Ascending aorta (tissue), 2 donors: Measurements from ENCODE around the gene ZC3H4. TPM values are rescaled to one million over a fixed set of nuclear protein-coding genes. Genes with fewer than 3 reads are reported as not detected.
A peak's percentile ranks its signal among the peaks of the same experiment; 100 is the strongest.

ENCODE experiments used
- DNase-seq, 2 donors: peaks; one replicate each; pipeline ENCODE4 v3.0.0-alpha.2; 2019; ENCODE audit warnings: low spot score in 2 of 2
- H3K27ac ChIP-seq, 2 donors: fragments of 200-600 bp; sonication (generic); one replicate each; pipeline ENCODE4 v1.5.1; 2016 to 2017; ENCODE audit warnings: mild to moderate bottlenecking in 1 of 2
- H3K27me3 ChIP-seq: fragments of 200-600 bp; sonication (generic); one replicate; pipeline ENCODE4 v1.5.1; 2017
- H3K36me3 ChIP-seq, 2 donors: fragments of 200-600 bp; sonication (generic); one replicate each; pipeline ENCODE4 v1.5.1; 2016
- H3K4me1 ChIP-seq, 2 donors: fragments of 200-600 bp; sonication (generic); one replicate each; pipeline ENCODE4 v1.5.1; 2016 to 2017; ENCODE audit warnings: mild to moderate bottlenecking in 1 of 2
- H3K4me3 ChIP-seq, 2 donors: fragments of 200-600 bp; sonication (generic); one replicate each; pipeline ENCODE4 v1.5.1; 2016 to 2017; ENCODE audit warnings: mild to moderate bottlenecking in 1 of 2
- H3K9me3 ChIP-seq, 2 donors: fragments of 200-600 bp; sonication (generic); one replicate each; pipeline ENCODE4 v1.5.1; 2016
- intact Hi-C: fragments of 100-400 bp; cut with DNase I; formaldehyde crosslinking; loops from one replicate; pipeline ENCODE4 v1.15.1; 2023
- total RNA-seq: library from RNA; depleted of rRNA; stranded (reverse); fragments of >200 nt; gene quantifications from one replicate; pipeline ENCODE4 v1.1.0, GENCODE V29; 2016
- TF ChIP-seq, protein P1 (sequence below), 3 experiments: fragments of 200-600 bp in 2 of 3; fragments of 450-650 bp in 1 of 3; sonication (generic) in 2 of 3; IDR thresholded peaks; one replicate each; pipeline ENCODE4 v1.5.1; 2016 to 2019; ENCODE audit warnings: antibody characterized with exemption in 3 of 3, mild to moderate bottlenecking in 1 of 3, moderate library complexity in 1 of 3

ZC3H4 gene
- total RNA-seq, 1 donor from 2014 or later, result 24.6 TPM

DNA sequence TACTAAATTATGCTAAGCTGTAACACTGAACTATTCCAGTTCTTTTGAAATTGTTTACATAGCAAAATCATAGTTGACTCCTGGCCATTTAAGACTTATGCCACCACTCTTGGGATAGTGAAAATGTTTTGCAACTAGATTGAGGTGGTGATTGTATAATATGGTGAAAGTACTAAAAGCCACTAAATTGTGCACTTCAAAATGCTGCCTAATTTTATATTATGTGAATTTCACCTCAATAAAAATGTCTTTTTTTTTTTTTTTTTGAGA is 12.0 kb upstream of the ZC3H4 start:
- DNase-seq, result no peak
- Histone ChIP-seq H3K9me3 (no peaks in the 10 kb centered on the region), H3K4me1 (peaks cover 0 to 8% of the 10 kb centered on the region in 2 donors), H3K27ac (no peak overlapping the region), H3K4me3 (no peak overlapping the region), H3K36me3 (no peaks in the 10 kb centered on the region), H3K27me3 (no peaks in the 10 kb centered on the region)
- TF ChIP-seq, protein P1, sequence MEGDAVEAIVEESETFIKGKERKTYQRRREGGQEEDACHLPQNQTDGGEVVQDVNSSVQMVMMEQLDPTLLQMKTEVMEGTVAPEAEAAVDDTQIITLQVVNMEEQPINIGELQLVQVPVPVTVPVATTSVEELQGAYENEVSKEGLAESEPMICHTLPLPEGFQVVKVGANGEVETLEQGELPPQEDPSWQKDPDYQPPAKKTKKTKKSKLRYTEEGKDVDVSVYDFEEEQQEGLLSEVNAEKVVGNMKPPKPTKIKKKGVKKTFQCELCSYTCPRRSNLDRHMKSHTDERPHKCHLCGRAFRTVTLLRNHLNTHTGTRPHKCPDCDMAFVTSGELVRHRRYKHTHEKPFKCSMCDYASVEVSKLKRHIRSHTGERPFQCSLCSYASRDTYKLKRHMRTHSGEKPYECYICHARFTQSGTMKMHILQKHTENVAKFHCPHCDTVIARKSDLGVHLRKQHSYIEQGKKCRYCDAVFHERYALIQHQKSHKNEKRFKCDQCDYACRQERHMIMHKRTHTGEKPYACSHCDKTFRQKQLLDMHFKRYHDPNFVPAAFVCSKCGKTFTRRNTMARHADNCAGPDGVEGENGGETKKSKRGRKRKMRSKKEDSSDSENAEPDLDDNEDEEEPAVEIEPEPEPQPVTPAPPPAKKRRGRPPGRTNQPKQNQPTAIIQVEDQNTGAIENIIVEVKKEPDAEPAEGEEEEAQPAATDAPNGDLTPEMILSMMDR (IDR thresholded peaks at IDR 0.05), result no peak
- intact Hi-C loops, result loop anchor here (1.0 kb wide), 2 partner anchors 46 to 89 kb away; no protein-coding TSS in a partner anchor

DNA sequence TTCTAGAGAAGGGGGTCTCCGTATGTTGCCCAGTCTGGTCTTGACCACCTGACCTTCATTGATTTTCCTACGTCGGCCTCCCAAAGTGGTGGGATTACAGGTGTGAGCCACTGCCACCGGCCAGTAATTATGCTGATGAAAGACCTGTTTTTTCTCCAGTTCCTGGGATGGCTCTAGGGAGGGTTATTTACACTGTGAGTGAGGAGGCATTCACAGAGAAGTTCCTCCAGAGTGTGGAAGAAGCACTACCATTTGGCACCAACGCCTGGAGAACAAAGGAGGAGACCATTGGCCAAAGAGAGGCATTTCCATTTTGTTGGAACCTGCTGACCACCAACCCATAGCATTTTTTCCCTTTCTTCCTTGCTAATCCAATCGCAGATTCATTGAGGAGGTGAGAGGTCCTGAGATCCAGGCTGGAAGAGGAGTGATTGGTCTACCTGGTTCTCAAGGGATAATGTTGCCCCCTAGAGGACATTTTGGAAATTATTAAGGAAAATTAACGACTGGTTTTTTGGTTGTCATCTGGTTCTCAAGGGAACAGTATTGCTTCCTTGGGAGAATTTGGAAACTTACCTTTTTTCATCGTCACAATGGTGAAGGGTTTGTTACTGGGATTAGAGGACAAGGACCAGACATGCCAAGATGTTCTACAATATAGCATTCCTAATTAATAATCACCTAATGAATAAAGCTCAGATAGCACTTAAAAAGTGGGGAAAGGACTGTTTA is 11.5 kb upstream of the ZC3H4 start:
- Histone ChIP-seq H3K27ac (no peak overlapping the region), H3K4me1 (peaks cover 0 to 8% of the 10 kb centered on the region in 2 donors), H3K36me3 (no peaks in the 10 kb centered on the region), H3K9me3 (no peaks in the 10 kb centered on the region), H3K4me3 (no peak overlapping the region), H3K27me3 (no peaks in the 10 kb centered on the region)
- TF ChIP-seq, protein P1 (IDR thresholded peaks at IDR 0.05), result peak; percentile 69 to 79 (median 79)
- DNase-seq, result no peak
- intact Hi-C loops, result loop anchor here (1.0 kb wide), 2 partner anchors 46 to 89 kb away; no protein-coding TSS in a partner anchor

DNA sequence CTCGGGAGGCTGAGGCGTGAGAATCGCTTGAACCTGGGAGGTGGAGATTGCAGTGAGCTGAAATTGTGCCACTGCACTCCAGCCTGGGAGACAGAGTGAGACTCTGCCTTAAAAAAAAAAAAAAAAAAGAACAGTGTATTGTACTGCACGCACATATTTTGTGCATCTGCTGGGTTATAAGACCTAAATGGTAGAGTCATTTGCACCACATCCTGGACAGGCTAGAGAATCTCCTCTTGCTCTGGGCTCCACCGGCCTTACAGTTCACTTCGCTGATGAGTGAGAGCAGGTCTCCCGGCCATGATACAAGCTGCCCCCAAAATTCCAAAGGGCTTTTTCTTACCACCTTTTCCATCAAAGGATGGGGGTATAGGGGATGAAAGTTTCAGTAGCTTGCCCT is 9.8 kb upstream of the ZC3H4 start:
- intact Hi-C loops, result no loop called here
- TF ChIP-seq, protein P1 (IDR thresholded peaks at IDR 0.05), result no peak

DNA sequence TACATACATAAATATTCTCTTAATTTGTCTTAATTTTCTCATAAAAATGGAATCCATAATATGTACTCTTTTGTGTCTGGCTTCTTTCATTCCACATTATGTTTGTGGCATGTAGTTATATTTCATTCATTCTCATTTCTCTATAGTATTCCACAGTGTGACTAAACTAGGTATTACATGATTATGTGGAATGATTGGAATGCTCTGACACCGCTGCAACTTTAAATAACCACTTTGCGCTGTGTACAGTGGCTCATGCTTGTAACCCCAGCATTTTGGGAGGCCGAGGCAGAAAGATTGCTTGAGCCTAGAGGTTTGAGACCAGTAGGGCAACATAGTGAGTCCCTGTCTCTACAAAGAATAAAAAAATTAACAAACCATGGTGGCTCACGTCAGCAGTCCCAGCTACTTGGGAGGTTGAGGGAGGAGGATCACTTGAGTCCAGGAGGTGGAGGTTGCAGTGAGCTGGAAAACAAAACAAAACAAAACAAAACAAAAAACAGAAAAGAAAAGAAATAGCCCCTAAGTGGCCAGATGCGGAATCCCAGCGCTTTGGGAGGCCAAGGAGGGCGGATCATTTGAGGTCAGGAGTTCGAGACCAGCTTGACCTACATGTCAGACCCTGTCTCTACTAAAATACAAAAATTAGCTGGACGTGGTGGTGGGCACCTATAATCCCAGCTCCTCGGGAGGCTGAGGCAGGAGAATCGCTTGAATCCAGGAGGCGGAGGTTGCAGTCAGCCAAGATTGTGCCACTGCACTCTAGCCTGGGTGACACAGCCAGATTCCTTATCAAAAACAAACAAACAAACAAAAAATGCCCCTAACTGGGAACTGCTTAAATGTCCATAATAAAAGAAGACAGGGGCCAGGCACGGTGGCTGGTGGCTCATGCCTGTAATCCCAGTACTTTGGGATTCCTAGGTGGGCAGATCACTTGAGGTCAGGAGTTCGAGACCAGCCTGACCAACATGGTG is 9.1 kb upstream of the ZC3H4 start:
- intact Hi-C loops, result no loop called here
- H3K27me3 ChIP-seq, result no peaks in the 10 kb centered on the region
- TF ChIP-seq, protein P1 (IDR thresholded peaks at IDR 0.05), result no peak
- no peak overlapping the region for H3K4me3 ChIP-seq
- H3K27ac ChIP-seq, result peak overlapping the region in 1 of 2 donors; percentile 40
- no peaks in the 10 kb centered on the region for H3K9me3 ChIP-seq
- DNase-seq, result peak in 1 of 2 donors; percentile 70
- H3K4me1 ChIP-seq, result peaks cover 0 to 8% of the 10 kb centered on the region in 2 donors
- H3K36me3 ChIP-seq, result no peaks in the 10 kb centered on the region

More for the DNA sequence above, 9.8 kb upstream of the ZC3H4 start:
- H3K27me3 ChIP-seq, result no peaks in the 10 kb centered on the region
- no peak overlapping the region for H3K4me3 ChIP-seq
- no peaks in the 10 kb centered on the region for H3K9me3 ChIP-seq
- H3K36me3 ChIP-seq, result no peaks in the 10 kb centered on the region
- H3K27ac ChIP-seq, result no peak overlapping the region
- peaks cover 0 to 8% of the 10 kb centered on the region in 2 donors for H3K4me1 ChIP-seq
- no peak for DNase-seq

DNA sequence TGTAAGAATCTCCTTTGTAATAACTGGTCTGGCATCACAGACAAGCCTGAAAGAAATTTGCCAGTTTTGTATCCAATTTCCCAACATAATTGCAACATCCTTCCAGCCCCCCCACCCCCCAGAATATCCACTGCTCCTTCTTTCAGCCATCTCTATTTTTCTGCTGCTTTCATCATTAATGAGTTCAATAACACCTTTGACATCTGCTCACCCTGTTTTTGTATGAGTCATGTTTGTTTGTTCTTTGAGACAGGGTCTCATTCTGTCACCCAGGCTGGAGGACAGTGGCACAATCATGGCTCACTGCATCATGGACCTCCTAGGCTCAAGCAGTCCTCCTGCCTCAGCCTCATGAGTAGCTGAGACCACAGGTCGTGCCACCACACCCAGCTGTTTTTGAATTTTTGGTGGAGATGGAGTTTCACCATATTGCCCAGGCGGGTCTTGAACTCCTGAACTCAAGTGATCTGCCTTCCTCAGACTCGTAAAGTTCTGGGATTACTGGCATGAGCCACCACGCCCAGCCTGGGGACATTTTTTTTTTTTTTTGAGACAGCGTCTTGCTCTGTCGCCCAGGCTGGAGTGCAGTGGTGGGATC is 7.0 kb upstream of the ZC3H4 start:
- TF ChIP-seq, protein P1 (IDR thresholded peaks at IDR 0.05), result no peak
- Histone ChIP-seq H3K9me3 (no peaks in the 10 kb centered on the region), H3K27me3 (no peaks in the 10 kb centered on the region), H3K27ac (no peak overlapping the region), H3K36me3 (no peaks in the 10 kb centered on the region), H3K4me1 (peaks cover 0 to 8% of the 10 kb centered on the region in 2 donors), H3K4me3 (no peak overlapping the region)
- no peak for DNase-seq
- intact Hi-C loops, result no loop called here
